Effector memory CD4-positive, alpha-beta T cell (primary cell): Measurements from ENCODE around the gene TMEM86B.
A peak's percentile ranks its signal among the peaks of the same experiment; 100 is the strongest.

Source experiments
- DNase-seq, 3 donors: peaks; one replicate each; pipeline ENCODE4 v3.0.0-alpha.2; 2020
- H3K27ac ChIP-seq: 2 replicates; pipeline ENCODE4 v1.7.0; 2013; ENCODE audit warnings: mild to moderate bottlenecking, low read length, moderate library complexity; ENCODE audit not compliant: insufficient read depth, poor library complexity, severe bottlenecking
- H3K27me3 ChIP-seq: replicated peaks from 2 replicates; pipeline ENCODE4 v1.7.0; 2013; ENCODE audit warnings: mild to moderate bottlenecking, low read length; ENCODE audit not compliant: insufficient read depth, control insufficient read depth, poor library complexity, severe bottlenecking
- H3K36me3 ChIP-seq: 2 replicates; pipeline ENCODE4 v1.7.0; 2013; ENCODE audit warnings: mild to moderate bottlenecking, low read length, moderate library complexity; ENCODE audit not compliant: control insufficient read depth, insufficient read depth
- H3K4me1 ChIP-seq: 2 replicates; pipeline ENCODE4 v1.7.0; 2013; ENCODE audit warnings: low read length, mild to moderate bottlenecking; ENCODE audit not compliant: control insufficient read depth, insufficient read depth, poor library complexity, severe bottlenecking
- H3K4me3 ChIP-seq: 2 replicates; pipeline ENCODE4 v1.7.0; 2013; ENCODE audit warnings: low read length, low read depth, mild to moderate bottlenecking; ENCODE audit not compliant: insufficient read depth, poor library complexity, severe bottlenecking
- H3K9me3 ChIP-seq: 2 replicates; pipeline ENCODE4 v1.7.0; 2013; ENCODE audit warnings: mild to moderate bottlenecking, low read length, moderate library complexity; ENCODE audit not compliant: control insufficient read depth

The TMEM86B gene

GRCh38 chr19:55250262-55251036, 21.9 kb upstream of the TMEM86B start:
- Histone ChIP-seq H3K27me3 (no peaks in the 10 kb centered on the region), H3K4me1 (peaks cover 60% of the 10 kb centered on the region), H3K27ac (peak overlapping the region; percentile 59), H3K9me3 (no peaks in the 10 kb centered on the region), H3K36me3 (peaks cover 22% of the 10 kb centered on the region), H3K4me3 (no peak overlapping the region)
- DNase-seq = no peak

- no peak overlapping the region for H3K27ac ChIP-seq
- no peak for DNase-seq
Measured at GRCh38 chr19:55249841-55250240, 21.3 kb upstream of the TMEM86B start.

GRCh38 chr19:55248704-55249103, 20.1 kb upstream of the TMEM86B start:
- Histone ChIP-seq H3K27me3 (no peaks in the 10 kb centered on the region), H3K36me3 (peaks cover 39% of the 10 kb centered on the region), H3K4me1 (peaks cover 43% of the 10 kb centered on the region), H3K27ac (no peak overlapping the region), H3K4me3 (no peak overlapping the region), H3K9me3 (no peaks in the 10 kb centered on the region)
- DNase-seq = no peak

More at GRCh38 chr19:55249841-55250240, 21.3 kb upstream of the TMEM86B start:
- H3K9me3 ChIP-seq = no peaks in the 10 kb centered on the region
- no peaks in the 10 kb centered on the region for H3K27me3 ChIP-seq
- H3K4me1 ChIP-seq = peaks cover 54% of the 10 kb centered on the region
- peaks cover 28% of the 10 kb centered on the region for H3K36me3 ChIP-seq
- no peak overlapping the region for H3K4me3 ChIP-seq

GRCh38 chr19:55248166-55248675, 19.7 kb upstream of the TMEM86B start:
- H3K4me3 ChIP-seq = no peak overlapping the region
- H3K27ac ChIP-seq = no peak overlapping the region
- H3K4me1 ChIP-seq = peaks cover 38% of the 10 kb centered on the region
- no peak for DNase-seq
- peaks cover 44% of the 10 kb centered on the region for H3K36me3 ChIP-seq
- no peaks in the 10 kb centered on the region for H3K27me3 ChIP-seq
- H3K9me3 ChIP-seq = no peaks in the 10 kb centered on the region

- Histone ChIP-seq H3K36me3 (peaks cover 50% of the 10 kb centered on the region), H3K4me1 (peaks cover 32% of the 10 kb centered on the region)
Measured at GRCh38 chr19:55247621-55248099, 19.1 kb upstream of the TMEM86B start.

GRCh38 chr19:55246462-55247451, 18.2 kb upstream of the TMEM86B start:
- no peak overlapping the region for H3K4me3 ChIP-seq
- H3K36me3 ChIP-seq = peaks cover 59% of the 10 kb centered on the region
- no peaks in the 10 kb centered on the region for H3K27me3 ChIP-seq
- no peak overlapping the region for H3K27ac ChIP-seq
- H3K4me1 ChIP-seq = peaks cover 24% of the 10 kb centered on the region
- DNase-seq = no peak
- H3K9me3 ChIP-seq = no peaks in the 10 kb centered on the region

More at GRCh38 chr19:55247621-55248099, 19.1 kb upstream of the TMEM86B start:
- Histone ChIP-seq H3K27ac (no peak overlapping the region), H3K27me3 (no peaks in the 10 kb centered on the region), H3K4me3 (no peak overlapping the region), H3K9me3 (no peaks in the 10 kb centered on the region)
- DNase-seq = no peak

- Histone ChIP-seq H3K9me3 (no peaks in the 10 kb centered on the region), H3K27me3 (no peaks in the 10 kb centered on the region), H3K4me3 (no peak overlapping the region), H3K36me3 (peaks cover 72% of the 10 kb centered on the region), H3K4me1 (peaks cover 10% of the 10 kb centered on the region), H3K27ac (no peak overlapping the region)
- no peak for DNase-seq
Measured at GRCh38 chr19:55245236-55245904, 16.8 kb upstream of the TMEM86B start.

- Histone ChIP-seq H3K4me3 (no peak overlapping the region), H3K36me3 (peaks cover 84% of the 10 kb centered on the region), H3K27me3 (no peaks in the 10 kb centered on the region), H3K4me1 (peaks cover 3% of the 10 kb centered on the region), H3K27ac (no peak overlapping the region), H3K9me3 (no peaks in the 10 kb centered on the region)
- DNase-seq = no peak
Measured at GRCh38 chr19:55244004-55244680, 15.6 kb upstream of the TMEM86B start.

GRCh38 chr19:55242517-55242916, 14.0 kb upstream of the TMEM86B start:
- Histone ChIP-seq H3K27ac (no peak overlapping the region), H3K27me3 (no peaks in the 10 kb centered on the region), H3K9me3 (no peaks in the 10 kb centered on the region), H3K4me1 (no peaks in the 10 kb centered on the region), H3K36me3 (peaks cover 99% of the 10 kb centered on the region), H3K4me3 (no peak overlapping the region)
- no peak for DNase-seq
